Measurements from ENCODE around the gene PRPF19. TPM values are rescaled to one million over a fixed set of nuclear protein-coding genes. Genes with fewer than 3 reads are reported as not detected.
A peak's percentile ranks its signal among the peaks of the same experiment; 100 is the strongest.

The PRPF19 gene
- total and polyA plus RNA-seq, 2 donors from 2014 or later, result 70.7 to 72.1 TPM

DNA sequence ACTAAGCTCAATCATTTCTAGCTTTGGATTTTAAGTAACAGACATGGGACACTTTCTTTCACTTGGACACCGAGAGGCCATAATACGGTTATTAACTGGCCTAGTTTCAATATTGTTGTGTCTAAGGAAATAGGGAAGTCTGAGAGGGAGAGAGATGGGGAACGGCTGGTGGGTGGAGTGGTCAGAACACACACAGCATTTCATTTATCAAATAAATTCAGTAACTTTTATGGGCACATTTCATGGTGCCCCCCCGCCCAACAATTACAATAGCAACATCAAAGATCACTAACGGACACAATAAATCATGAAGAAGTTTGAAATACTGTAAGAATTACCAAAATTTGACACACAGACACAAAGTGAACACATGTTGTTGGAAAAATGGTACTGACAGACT, 10.7 kb downstream of the PRPF19 start:
- intact Hi-C loops (cut with DNase I), result loop anchor here (5.0 kb wide), 1 partner anchor 63 kb away; no protein-coding TSS in a partner anchor

GRCh38 chr11:60891103-60891741, 15.2 kb downstream of the PRPF19 start:
- peaks cover 3 to 19% (median 17%) of the 10 kb centered on the region in 3 donors for H3K36me3 ChIP-seq (ENCODE audit: control insufficient read depth in 2 of 3, insufficient read depth in 3 of 3, low read length in 3 of 3)
- no peaks in the 10 kb centered on the region for H3K27me3 ChIP-seq (ENCODE audit: control insufficient read depth, insufficient read depth, low read length)
- no peak for FAIRE-seq
- no peak overlapping the region for H3K9ac ChIP-seq (ENCODE audit: low read length in 3 of 3)
- intact Hi-C loops (cut with DNase I), result no loop called here
- no peaks in the 10 kb centered on the region for H3K9me3 ChIP-seq (ENCODE audit: control insufficient read depth in 2 of 3, insufficient read depth in 1 of 3, low read length in 3 of 3)
- no peak overlapping the region for H3K4me3 ChIP-seq (ENCODE audit: low read length in 3 of 3)
- no peak overlapping the region for H3K27ac ChIP-seq (ENCODE audit: low read depth in 2 of 2, low read length in 2 of 2)
- peak in 1 of 5 donors; percentile 37 for DNase-seq
- H3K4me1 ChIP-seq (ENCODE audit: control insufficient read depth in 2 of 3, insufficient read depth in 2 of 3, low read depth in 1 of 3, low read length in 3 of 3), result no peaks in the 10 kb centered on the region
- TF ChIP-seq, protein P1, sequence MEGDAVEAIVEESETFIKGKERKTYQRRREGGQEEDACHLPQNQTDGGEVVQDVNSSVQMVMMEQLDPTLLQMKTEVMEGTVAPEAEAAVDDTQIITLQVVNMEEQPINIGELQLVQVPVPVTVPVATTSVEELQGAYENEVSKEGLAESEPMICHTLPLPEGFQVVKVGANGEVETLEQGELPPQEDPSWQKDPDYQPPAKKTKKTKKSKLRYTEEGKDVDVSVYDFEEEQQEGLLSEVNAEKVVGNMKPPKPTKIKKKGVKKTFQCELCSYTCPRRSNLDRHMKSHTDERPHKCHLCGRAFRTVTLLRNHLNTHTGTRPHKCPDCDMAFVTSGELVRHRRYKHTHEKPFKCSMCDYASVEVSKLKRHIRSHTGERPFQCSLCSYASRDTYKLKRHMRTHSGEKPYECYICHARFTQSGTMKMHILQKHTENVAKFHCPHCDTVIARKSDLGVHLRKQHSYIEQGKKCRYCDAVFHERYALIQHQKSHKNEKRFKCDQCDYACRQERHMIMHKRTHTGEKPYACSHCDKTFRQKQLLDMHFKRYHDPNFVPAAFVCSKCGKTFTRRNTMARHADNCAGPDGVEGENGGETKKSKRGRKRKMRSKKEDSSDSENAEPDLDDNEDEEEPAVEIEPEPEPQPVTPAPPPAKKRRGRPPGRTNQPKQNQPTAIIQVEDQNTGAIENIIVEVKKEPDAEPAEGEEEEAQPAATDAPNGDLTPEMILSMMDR (IDR thresholded peaks at IDR 0.05; ENCODE audit: borderline replicate concordance, extremely low read depth, insufficient read depth), result no peak

More for the DNA sequence above, 10.7 kb downstream of the PRPF19 start:
- no peak overlapping the region for H3K27ac ChIP-seq (ENCODE audit: low read depth in 2 of 2, low read length in 2 of 2)
- H3K9me3 ChIP-seq (ENCODE audit: control insufficient read depth in 2 of 3, insufficient read depth in 1 of 3, low read length in 3 of 3), result no peaks in the 10 kb centered on the region
- H3K36me3 ChIP-seq (ENCODE audit: control insufficient read depth in 2 of 3, insufficient read depth in 3 of 3, low read length in 3 of 3), result peaks cover 27 to 55% (median 43%) of the 10 kb centered on the region in 3 donors
- DNase-seq, result no peak
- H3K9ac ChIP-seq (ENCODE audit: low read length in 3 of 3), result no peak overlapping the region
- H3K27me3 ChIP-seq (ENCODE audit: control insufficient read depth, insufficient read depth, low read length), result no peaks in the 10 kb centered on the region
- TF ChIP-seq, protein P1 (IDR thresholded peaks at IDR 0.05; ENCODE audit: borderline replicate concordance, extremely low read depth, insufficient read depth), result no peak
- no peak overlapping the region for H3K4me3 ChIP-seq (ENCODE audit: low read length in 3 of 3)
- no peak for FAIRE-seq
- H3K4me1 ChIP-seq (ENCODE audit: control insufficient read depth in 2 of 3, insufficient read depth in 2 of 3, low read depth in 1 of 3, low read length in 3 of 3), result no peaks in the 10 kb centered on the region

GRCh38 chr11:60890696-60891095, 15.7 kb downstream of the PRPF19 start:
- Histone ChIP-seq H3K4me3 (ENCODE audit: low read length in 3 of 3) (no peak overlapping the region), H3K36me3 (ENCODE audit: control insufficient read depth in 2 of 3, insufficient read depth in 3 of 3, low read length in 3 of 3) (peaks cover 3 to 19% (median 12%) of the 10 kb centered on the region in 3 donors), H3K9me3 (ENCODE audit: control insufficient read depth in 2 of 3, insufficient read depth in 1 of 3, low read length in 3 of 3) (no peaks in the 10 kb centered on the region), H3K4me1 (ENCODE audit: control insufficient read depth in 2 of 3, insufficient read depth in 2 of 3, low read depth in 1 of 3, low read length in 3 of 3) (no peaks in the 10 kb centered on the region), H3K9ac (ENCODE audit: low read length in 3 of 3) (no peak overlapping the region), H3K27me3 (ENCODE audit: control insufficient read depth, insufficient read depth, low read length) (no peaks in the 10 kb centered on the region), H3K27ac (ENCODE audit: low read depth in 2 of 2, low read length in 2 of 2) (no peak overlapping the region)
- TF ChIP-seq, protein P1 (IDR thresholded peaks at IDR 0.05; ENCODE audit: borderline replicate concordance, extremely low read depth, insufficient read depth), result no peak
- DNase-seq (peak in 1 of 5 donors; percentile 30), FAIRE-seq (no peak)
- intact Hi-C loops (cut with DNase I), result no loop called here
